ENCODE measurements around the gene CROT.

The CROT gene

DNA sequence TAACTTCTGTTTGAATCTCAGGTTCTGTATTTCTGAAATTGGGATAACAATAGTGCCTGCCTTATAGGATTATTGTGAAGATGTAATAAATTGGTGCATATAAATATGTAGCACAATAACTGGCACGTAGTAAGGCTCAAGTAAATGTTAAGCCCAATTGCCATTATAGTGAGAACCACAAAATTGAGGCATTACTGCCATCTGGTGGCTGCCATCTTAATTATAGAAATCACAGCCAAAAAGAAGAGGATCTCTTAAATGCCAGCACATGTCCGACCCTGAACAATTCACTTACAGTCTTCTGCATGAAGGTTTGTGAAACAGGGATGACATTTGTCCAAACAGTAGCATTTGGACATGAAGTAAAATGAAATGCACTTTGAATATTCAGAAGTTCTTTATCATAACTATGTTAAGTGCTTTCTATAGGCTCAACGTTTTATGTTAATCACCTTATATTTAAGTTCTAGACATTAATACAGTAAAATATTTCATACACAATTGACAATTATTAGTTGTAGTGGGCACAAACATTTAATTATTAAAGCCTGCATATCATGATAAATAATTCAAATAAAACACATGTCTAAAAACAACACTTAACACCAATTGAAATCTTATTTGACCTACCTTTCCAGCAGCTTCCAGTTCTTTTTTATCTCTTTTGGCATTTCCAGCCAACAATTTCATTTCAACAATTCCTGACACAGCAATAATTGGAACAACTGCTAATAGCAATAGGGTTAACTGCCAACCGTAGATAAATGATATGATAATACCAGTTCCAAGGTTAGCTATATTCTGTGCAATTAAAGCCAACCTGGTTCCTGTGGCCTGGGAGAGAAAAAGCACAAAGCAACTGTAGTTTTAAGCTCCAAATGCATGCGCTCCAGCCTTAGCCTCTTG is 71.5 kb downstream of the CROT start:
- ATAC-seq = peak; percentile 24
- Mint-ChIP-seq H3K27ac (no peak overlapping the region), H3K4me1 (no peaks in the 10 kb centered on the region), H3K9me3 (no peaks in the 10 kb centered on the region), H3K4me3 (no peak overlapping the region), H3K27me3 (no peaks in the 10 kb centered on the region), H3K36me3 (ENCODE audit: low read depth) (no peaks in the 10 kb centered on the region)
- peak; percentile 66 for DNase-seq

DNA sequence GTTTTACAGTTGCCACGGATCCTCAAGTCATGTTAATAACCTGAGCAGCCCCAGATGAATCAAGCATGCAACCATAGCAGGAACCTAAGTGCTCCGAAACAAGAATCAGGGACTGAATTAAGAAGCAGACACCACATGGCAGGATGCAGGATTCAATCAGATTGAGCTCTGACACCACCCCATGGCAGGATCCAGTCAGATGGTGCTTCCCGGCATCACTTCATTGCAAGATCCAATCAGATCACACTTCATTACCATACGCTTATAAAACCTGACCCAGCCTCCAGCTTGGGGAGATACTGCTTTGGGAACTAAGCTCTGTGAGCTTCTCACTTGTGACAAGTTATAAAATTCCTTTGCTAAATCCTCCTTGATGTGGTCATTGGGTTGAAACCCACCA is 74.7 kb downstream of the CROT start:
- H3K4me3 Mint-ChIP-seq = no peak overlapping the region
- no peaks in the 10 kb centered on the region for H3K4me1 Mint-ChIP-seq
- no peaks in the 10 kb centered on the region for H3K9me3 Mint-ChIP-seq
- no peaks in the 10 kb centered on the region for H3K27me3 Mint-ChIP-seq
- ATAC-seq (no peak), DNase-seq (no peak)
- no peaks in the 10 kb centered on the region for H3K36me3 Mint-ChIP-seq (ENCODE audit: low read depth)
- H3K27ac Mint-ChIP-seq = no peak overlapping the region

DNA sequence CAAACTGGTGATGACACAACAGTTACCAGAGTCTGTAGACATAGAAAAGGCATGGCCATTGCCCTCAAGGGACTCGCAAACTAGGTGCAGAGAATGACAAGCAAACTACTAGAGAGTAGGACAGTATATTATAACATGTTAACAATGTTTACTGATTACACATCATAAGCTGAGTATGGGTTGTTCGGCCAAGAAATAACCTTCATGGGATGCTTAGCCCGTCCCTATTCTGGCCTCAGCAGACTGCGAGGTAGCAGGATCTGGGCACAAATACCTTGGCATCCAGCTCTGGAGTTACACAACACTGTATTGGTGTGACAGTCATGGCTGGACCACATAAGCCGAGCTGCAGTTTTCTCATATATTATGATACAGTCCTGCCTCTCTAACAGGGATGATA is 78.6 kb downstream of the CROT start:
- H3K27me3 Mint-ChIP-seq = peaks cover 9% of the 10 kb centered on the region
- H3K4me3 Mint-ChIP-seq = no peak overlapping the region
- DNase-seq (no peak), ATAC-seq (no peak)
- no peak overlapping the region for H3K27ac Mint-ChIP-seq
- H3K9me3 Mint-ChIP-seq = no peaks in the 10 kb centered on the region
- no peaks in the 10 kb centered on the region for H3K4me1 Mint-ChIP-seq
- no peaks in the 10 kb centered on the region for H3K36me3 Mint-ChIP-seq (ENCODE audit: low read depth)

DNA sequence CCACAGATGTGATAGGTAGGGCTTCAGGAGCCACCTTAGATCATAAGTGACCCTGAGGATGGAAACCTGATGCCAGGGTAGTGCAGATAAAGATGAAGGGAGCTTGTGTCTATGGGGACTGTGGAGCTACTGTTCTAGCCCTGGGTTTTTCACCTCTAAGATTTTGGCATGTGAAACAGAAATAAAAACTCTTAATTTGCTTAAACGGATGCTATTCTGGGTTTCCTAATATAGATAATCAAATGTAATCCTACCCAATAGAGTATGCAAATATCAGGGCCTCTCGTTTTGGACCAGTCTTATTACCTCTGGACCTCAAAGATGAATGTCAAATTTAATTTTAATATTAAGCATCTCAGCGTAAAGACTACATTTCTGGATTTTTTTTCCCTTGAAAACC is 80.7 kb downstream of the CROT start:
- Mint-ChIP-seq H3K27me3 (peaks cover 9% of the 10 kb centered on the region), H3K36me3 (ENCODE audit: low read depth) (no peaks in the 10 kb centered on the region), H3K9me3 (no peaks in the 10 kb centered on the region), H3K4me3 (no peak overlapping the region), H3K4me1 (no peaks in the 10 kb centered on the region), H3K27ac (no peak overlapping the region)
- ATAC-seq = no peak
- DNase-seq = no peak

DNA sequence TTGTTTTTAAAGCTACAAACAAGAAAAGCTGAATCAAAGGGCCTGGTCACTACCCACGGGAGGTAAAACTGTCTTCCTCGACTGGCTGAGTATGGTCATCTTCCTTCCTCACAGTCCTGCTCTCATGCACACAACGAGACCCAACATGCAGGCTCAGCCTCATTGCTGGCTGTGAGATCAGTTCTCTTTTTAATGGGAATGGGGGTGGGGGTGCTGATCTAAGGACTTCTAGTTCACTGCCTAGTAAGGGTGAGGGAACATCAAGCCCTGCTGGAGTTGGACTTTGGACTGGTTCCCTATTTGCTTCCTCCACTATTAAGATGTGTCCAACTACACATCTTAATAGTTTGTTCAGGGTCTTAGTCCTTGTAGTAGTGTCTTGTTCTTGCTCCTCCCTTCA is 81.8 kb downstream of the CROT start:
- ATAC-seq (no peak), DNase-seq (no peak)
- no peak overlapping the region for H3K27ac Mint-ChIP-seq
- peaks cover 9% of the 10 kb centered on the region for H3K27me3 Mint-ChIP-seq
- H3K4me3 Mint-ChIP-seq = no peak overlapping the region
- no peaks in the 10 kb centered on the region for H3K9me3 Mint-ChIP-seq
- no peaks in the 10 kb centered on the region for H3K36me3 Mint-ChIP-seq (ENCODE audit: low read depth)
- no peaks in the 10 kb centered on the region for H3K4me1 Mint-ChIP-seq

DNA sequence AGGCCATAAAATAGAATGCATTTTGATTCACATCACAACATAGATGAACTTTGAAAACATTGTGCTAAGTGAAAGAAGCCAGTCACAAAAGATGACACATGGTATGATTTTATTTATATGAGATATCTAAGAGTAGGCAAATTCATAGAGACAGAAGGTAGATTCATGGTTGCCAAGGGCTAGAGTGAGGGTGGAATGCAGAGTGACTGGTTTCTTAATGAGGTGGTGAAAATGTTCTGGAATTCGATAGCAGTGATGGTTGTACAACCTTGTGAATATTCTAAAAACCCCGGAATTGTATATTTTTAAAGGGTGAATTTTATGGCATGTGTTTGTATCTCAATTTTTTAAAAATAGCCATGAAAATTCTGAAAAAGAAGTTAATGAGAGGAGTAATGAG is 87.1 kb downstream of the CROT start:
- H3K4me3 Mint-ChIP-seq = no peak overlapping the region
- H3K9me3 Mint-ChIP-seq = no peaks in the 10 kb centered on the region
- H3K27ac Mint-ChIP-seq = no peak overlapping the region
- DNase-seq = no peak
- no peaks in the 10 kb centered on the region for H3K36me3 Mint-ChIP-seq (ENCODE audit: low read depth)
- peaks cover 3% of the 10 kb centered on the region for H3K4me1 Mint-ChIP-seq
- peaks cover 5% of the 10 kb centered on the region for H3K27me3 Mint-ChIP-seq
- ATAC-seq = no peak

DNA sequence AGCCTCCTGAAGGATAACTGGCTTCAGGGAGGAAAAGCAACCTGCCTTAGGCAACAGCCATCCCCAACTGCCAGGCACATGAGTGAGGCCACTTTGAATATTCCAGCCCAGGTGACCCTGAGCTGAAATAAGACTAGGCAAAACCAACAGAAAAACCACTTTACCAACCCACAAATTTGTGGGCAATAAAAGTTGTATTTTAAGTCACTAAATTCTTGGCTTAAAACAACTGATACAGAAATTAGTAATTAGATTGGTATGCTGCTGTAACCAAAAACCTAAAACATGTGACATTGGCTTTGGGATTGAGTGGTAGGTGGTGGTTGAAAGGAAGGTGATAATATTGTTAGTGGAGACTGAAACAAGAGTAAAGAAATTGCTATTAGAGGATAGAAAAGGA is 90.1 kb downstream of the CROT start:
- peaks cover 3% of the 10 kb centered on the region for H3K4me1 Mint-ChIP-seq
- ATAC-seq (no peak), DNase-seq (no peak)
- H3K27ac Mint-ChIP-seq = no peak overlapping the region
- no peaks in the 10 kb centered on the region for H3K36me3 Mint-ChIP-seq (ENCODE audit: low read depth)
- H3K27me3 Mint-ChIP-seq = no peaks in the 10 kb centered on the region
- no peaks in the 10 kb centered on the region for H3K9me3 Mint-ChIP-seq
- H3K4me3 Mint-ChIP-seq = no peak overlapping the region

DNA sequence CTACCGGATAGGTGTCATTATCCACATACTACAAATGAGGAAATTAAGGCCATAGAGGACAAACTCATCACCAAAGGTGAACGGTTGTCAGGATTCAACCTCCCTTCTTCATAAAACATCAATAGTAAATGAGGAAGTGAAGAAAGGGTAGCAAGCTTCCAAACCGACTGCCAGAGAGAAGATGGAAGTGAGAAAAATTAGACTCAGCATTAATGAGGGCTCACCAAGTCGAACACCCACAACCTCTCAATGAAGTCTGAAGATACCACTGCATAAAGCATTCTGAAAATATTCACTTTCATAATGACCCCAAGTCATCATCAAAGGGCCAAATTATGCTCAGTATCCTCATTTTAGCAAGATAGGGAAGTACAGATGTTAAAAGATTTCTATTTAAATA is 100.4 kb downstream of the CROT start:
- no peak overlapping the region for H3K27ac Mint-ChIP-seq
- H3K36me3 Mint-ChIP-seq (ENCODE audit: low read depth) = no peaks in the 10 kb centered on the region
- DNase-seq (no peak), ATAC-seq (no peak)
- no peaks in the 10 kb centered on the region for H3K9me3 Mint-ChIP-seq
- H3K27me3 Mint-ChIP-seq = peaks cover 5% of the 10 kb centered on the region
- H3K4me3 Mint-ChIP-seq = no peak overlapping the region
- no peaks in the 10 kb centered on the region for H3K4me1 Mint-ChIP-seq

DNA sequence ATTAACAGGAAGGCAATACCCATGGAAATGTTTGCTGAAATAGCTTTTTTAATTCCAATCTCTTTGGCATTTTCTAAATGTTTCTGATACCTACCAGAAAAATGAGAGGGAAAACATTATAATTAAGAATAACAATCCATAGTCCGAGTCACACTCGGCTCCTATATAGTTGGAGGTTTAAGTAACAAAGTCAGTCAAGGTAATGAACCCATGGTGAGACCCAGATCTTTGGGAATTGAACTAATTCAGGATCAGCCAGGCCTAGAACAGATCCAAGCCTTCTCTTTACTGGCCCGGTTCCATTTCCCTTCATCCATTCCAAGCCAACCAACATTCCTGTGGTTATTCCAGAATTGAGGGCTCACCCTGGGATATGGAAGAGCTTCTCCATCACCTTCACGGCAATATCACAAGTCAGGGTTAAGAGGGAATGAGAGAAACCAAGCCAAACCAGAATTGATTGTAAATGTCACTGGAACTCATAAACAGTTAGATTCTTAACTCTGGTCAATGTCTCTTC is 101.7 kb downstream of the CROT start:
- Mint-ChIP-seq H3K36me3 (ENCODE audit: low read depth) (no peaks in the 10 kb centered on the region), H3K27ac (no peak overlapping the region), H3K4me1 (no peaks in the 10 kb centered on the region), H3K9me3 (no peaks in the 10 kb centered on the region), H3K27me3 (peaks cover 10% of the 10 kb centered on the region), H3K4me3 (no peak overlapping the region)
- ATAC-seq (no peak), DNase-seq (no peak)

DNA sequence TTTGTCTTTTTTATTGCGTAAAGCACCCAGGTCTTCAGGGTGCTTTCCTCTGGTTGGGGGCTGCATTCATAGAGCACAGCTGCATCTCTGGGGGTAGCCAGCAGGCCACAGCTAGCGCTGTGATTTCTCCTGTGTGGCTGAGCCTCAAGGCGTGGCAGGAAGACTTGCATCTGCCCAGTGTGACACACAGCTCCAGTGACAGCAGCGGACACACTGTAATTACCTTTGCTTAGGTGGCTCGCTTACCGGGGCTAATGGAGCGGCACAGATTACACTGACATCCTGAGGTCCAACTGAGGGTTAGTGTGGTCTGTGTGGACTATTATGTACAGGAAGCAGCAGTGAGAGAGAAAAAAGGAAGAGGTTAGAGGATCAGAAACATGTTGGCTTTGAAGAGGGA is 102.9 kb downstream of the CROT start:
- Mint-ChIP-seq H3K4me1 (no peaks in the 10 kb centered on the region), H3K9me3 (no peaks in the 10 kb centered on the region), H3K27me3 (peaks cover 5% of the 10 kb centered on the region), H3K36me3 (ENCODE audit: low read depth) (no peaks in the 10 kb centered on the region), H3K4me3 (no peak overlapping the region), H3K27ac (no peak overlapping the region)
- no peak for DNase-seq
- ATAC-seq = no peak

Data from activated naive CD8-positive, alpha-beta T cell treated with anti-CD3 and anti-CD28 coated beads, Interleukin-2, amount 50 U/mL, for 24 hours (primary cell).